Measurements from ENCODE around the gene ZBTB11.
A peak's percentile ranks its signal among the peaks of the same experiment; 100 is the strongest.

ZBTB11 gene, protein sequence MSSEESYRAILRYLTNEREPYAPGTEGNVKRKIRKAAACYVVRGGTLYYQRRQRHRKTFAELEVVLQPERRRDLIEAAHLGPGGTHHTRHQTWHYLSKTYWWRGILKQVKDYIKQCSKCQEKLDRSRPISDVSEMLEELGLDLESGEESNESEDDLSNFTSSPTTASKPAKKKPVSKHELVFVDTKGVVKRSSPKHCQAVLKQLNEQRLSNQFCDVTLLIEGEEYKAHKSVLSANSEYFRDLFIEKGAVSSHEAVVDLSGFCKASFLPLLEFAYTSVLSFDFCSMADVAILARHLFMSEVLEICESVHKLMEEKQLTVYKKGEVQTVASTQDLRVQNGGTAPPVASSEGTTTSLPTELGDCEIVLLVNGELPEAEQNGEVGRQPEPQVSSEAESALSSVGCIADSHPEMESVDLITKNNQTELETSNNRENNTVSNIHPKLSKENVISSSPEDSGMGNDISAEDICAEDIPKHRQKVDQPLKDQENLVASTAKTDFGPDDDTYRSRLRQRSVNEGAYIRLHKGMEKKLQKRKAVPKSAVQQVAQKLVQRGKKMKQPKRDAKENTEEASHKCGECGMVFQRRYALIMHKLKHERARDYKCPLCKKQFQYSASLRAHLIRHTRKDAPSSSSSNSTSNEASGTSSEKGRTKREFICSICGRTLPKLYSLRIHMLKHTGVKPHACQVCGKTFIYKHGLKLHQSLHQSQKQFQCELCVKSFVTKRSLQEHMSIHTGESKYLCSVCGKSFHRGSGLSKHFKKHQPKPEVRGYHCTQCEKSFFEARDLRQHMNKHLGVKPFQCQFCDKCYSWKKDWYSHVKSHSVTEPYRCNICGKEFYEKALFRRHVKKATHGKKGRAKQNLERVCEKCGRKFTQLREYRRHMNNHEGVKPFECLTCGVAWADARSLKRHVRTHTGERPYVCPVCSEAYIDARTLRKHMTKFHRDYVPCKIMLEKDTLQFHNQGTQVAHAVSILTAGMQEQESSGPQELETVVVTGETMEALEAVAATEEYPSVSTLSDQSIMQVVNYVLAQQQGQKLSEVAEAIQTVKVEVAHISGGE

DNA sequence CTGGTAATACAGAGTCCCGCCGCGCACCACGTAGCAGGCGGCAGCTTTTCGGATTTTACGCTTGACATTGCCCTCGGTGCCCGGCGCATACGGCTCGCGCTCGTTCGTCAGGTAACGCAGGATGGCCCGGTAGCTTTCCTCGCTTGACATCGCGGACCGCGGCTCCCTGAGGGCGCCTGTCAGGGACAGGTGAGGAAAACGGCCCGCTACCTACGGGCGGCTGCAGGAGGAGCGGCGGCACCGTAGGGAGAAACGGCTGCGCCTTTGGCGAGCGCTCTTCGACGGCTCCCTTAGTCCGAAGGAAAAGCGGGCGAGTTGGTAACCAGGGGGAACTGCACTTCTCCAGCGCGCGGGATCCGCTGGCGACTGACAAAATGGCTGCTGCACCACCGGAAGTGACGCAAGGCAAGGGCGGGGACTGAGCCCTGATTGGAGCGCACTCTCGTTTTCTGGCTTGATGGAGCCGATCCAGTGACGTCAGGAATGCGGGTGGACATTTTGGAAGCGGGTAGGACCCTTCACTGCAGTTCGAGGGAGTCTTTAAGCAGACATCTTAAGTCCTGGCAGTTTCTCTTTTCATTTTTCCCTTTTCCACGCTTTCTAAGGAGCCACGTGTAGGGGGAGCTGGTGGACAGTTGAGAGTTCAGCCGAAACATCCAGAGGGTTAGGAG, at the start of gene ZBTB11:
TSS of gene ZBTB11 (minus strand) at position 368 of the 671 bp plus-strand sequence. CDS start at position 150, 218 bp downstream.
- peak within 1 kb of the TSS; percentile 96 for H3K4me2 ChIP-seq (ENCODE audit: low read length)
- no peaks in the 10 kb centered on the region for H3K27me3 ChIP-seq (ENCODE audit: insufficient read depth, low read length)
- H3K27ac ChIP-seq (ENCODE audit: low read depth, low read length, poor library complexity, severe bottlenecking) = peak within 1 kb of the TSS; percentile 80
- H3K4me1 ChIP-seq (ENCODE audit: insufficient read depth, low read length, severe bottlenecking) = peaks cover 30% of the 10 kb centered on the region
- TF ChIP-seq EZH2 (IDR thresholded peaks at IDR 0.05; ENCODE audit: borderline replicate concordance, low read length) = no peak
- TF ChIP-seq, protein P1, sequence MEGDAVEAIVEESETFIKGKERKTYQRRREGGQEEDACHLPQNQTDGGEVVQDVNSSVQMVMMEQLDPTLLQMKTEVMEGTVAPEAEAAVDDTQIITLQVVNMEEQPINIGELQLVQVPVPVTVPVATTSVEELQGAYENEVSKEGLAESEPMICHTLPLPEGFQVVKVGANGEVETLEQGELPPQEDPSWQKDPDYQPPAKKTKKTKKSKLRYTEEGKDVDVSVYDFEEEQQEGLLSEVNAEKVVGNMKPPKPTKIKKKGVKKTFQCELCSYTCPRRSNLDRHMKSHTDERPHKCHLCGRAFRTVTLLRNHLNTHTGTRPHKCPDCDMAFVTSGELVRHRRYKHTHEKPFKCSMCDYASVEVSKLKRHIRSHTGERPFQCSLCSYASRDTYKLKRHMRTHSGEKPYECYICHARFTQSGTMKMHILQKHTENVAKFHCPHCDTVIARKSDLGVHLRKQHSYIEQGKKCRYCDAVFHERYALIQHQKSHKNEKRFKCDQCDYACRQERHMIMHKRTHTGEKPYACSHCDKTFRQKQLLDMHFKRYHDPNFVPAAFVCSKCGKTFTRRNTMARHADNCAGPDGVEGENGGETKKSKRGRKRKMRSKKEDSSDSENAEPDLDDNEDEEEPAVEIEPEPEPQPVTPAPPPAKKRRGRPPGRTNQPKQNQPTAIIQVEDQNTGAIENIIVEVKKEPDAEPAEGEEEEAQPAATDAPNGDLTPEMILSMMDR (IDR thresholded peaks at IDR 0.05; ENCODE audit: low read length) = no peak
- no peaks in the 10 kb centered on the region for H3K9me2 ChIP-seq (ENCODE audit: low read depth, low read length)
- H4K20me1 ChIP-seq (ENCODE audit: insufficient read depth, low read length) = no peaks in the 10 kb centered on the region
- no peaks in the 10 kb centered on the region for H3K9me3 ChIP-seq (ENCODE audit: low read length)
- H3K79me2 ChIP-seq (ENCODE audit: insufficient read depth, low read length) = peaks cover 41% of the 10 kb centered on the region
- H2AFZ ChIP-seq (ENCODE audit: low read length) = no peak within 1 kb of the TSS
- peak within 1 kb of the TSS; percentile 78 for H3K9ac ChIP-seq (ENCODE audit: low read length)
- peak within 1 kb of the TSS; percentile 76 for H3K4me3 ChIP-seq (ENCODE audit: low read depth, low read length, poor library complexity, severe bottlenecking)
- H3F3A ChIP-seq (ENCODE audit: insufficient read depth, low read length) = peaks cover 15% of the 10 kb centered on the region
- peaks cover 23% of the 10 kb centered on the region for H3K36me3 ChIP-seq (ENCODE audit: insufficient read depth, low read length)

DNA sequence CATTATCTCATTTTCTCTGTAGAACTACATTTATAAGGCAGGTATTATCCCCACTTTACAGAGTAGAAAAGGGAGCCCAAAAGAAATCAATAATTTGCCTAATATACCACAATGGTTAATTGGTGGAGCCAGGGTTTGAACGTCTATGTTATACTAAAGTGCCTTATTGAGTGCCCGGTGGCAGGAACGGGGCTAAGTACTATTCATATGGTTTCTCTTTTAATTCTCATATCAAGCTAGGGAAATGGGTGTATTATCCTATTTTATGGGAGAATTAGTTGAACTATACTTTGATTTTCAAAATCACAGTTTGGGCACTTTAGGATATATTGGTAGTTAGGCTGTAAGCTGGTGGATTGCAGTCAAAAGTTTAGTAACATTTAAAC, 49.0 kb upstream of the ZBTB11 start:
- H3K4me3 ChIP-seq (ENCODE audit: low read depth, low read length, poor library complexity, severe bottlenecking) = peak overlapping the region; percentile 86
- H3K79me2 ChIP-seq (ENCODE audit: insufficient read depth, low read length) = peaks cover 12% of the 10 kb centered on the region
- H3K9me2 ChIP-seq (ENCODE audit: low read depth, low read length) = no peaks in the 10 kb centered on the region
- peaks cover 1% of the 10 kb centered on the region; the same call in 1 of the 2 replicates for H3F3A ChIP-seq (ENCODE audit: insufficient read depth, low read length)
- peak overlapping the region; percentile 91 for H3K9ac ChIP-seq (ENCODE audit: low read length)
- no peak overlapping the region for H2AFZ ChIP-seq (ENCODE audit: low read length)
- no peaks in the 10 kb centered on the region for H3K27me3 ChIP-seq (ENCODE audit: insufficient read depth, low read length)
- H3K4me1 ChIP-seq (ENCODE audit: insufficient read depth, low read length, severe bottlenecking) = peaks cover 37% of the 10 kb centered on the region
- H4K20me1 ChIP-seq (ENCODE audit: insufficient read depth, low read length) = no peaks in the 10 kb centered on the region
- peaks cover 39% of the 10 kb centered on the region; the same call in 1 of the 2 replicates for H3K36me3 ChIP-seq (ENCODE audit: insufficient read depth, low read length)
- peak overlapping the region; percentile 61 for H3K27ac ChIP-seq (ENCODE audit: low read depth, low read length, poor library complexity, severe bottlenecking)
- no peaks in the 10 kb centered on the region for H3K9me3 ChIP-seq (ENCODE audit: low read length)
- TF ChIP-seq, protein P1 (IDR thresholded peaks at IDR 0.05; ENCODE audit: low read length) = no peak
- no peak for TF ChIP-seq EZH2 (IDR thresholded peaks at IDR 0.05; ENCODE audit: borderline replicate concordance, low read length)
- H3K4me2 ChIP-seq (ENCODE audit: low read length) = peak overlapping the region; percentile 91

All from OCI-LY1 (cell line).